GM21528 (cell line): ENCODE data around the gene SHROOM3.
"Not testable (repeated sequence)": the region's sequence is repeated elsewhere in the genome, so short reads cannot be mapped to it uniquely, and the experiment has no call there.

Experiments used
- ATAC-seq: cut with Tn5 transposase; IDR thresholded peaks from one replicate; pipeline ENCODE4 v1.9.1; 2021; ENCODE audit warnings: mild to moderate bottlenecking, moderate library complexity; ENCODE audit not compliant: unreplicated experiment, low FRiP score

Gene SHROOM3

GRCh38 chr4:76585897-76586360, 150.9 kb downstream of the SHROOM3 start:
- ATAC-seq = no peak

GRCh38 chr4:76588274-76588673, 153.2 kb downstream of the SHROOM3 start:
- ATAC-seq = no peak

GRCh38 chr4:76589402-76589801, 154.4 kb downstream of the SHROOM3 start:
- no peak for ATAC-seq

- ATAC-seq = no peak
These were observed 155.1 kb downstream of the SHROOM3 start for GRCh38 chr4:76589872-76590797.

- no peak for ATAC-seq
These were observed 155.8 kb downstream of the SHROOM3 start for GRCh38 chr4:76590798-76591281.

- no peak for ATAC-seq
These were observed 157.0 kb downstream of the SHROOM3 start for GRCh38 chr4:76591992-76592391.

- no peak for ATAC-seq
These were observed 157.4 kb downstream of the SHROOM3 start for GRCh38 chr4:76592460-76592859.

GRCh38 chr4:76594173-76594572, 159.1 kb downstream of the SHROOM3 start:
- no peak for ATAC-seq

GRCh38 chr4:76595435-76595834, 160.4 kb downstream of the SHROOM3 start:
- ATAC-seq = no peak

- no peak for ATAC-seq
These were observed 161.7 kb downstream of the SHROOM3 start for GRCh38 chr4:76596713-76597112.

GRCh38 chr4:76597423-76597979, 162.5 kb downstream of the SHROOM3 start:
- ATAC-seq = no peak

GRCh38 chr4:76600447-76600846, 165.4 kb downstream of the SHROOM3 start:
- no peak for ATAC-seq

- ATAC-seq = no peak
These were observed 166.8 kb downstream of the SHROOM3 start for GRCh38 chr4:76601791-76602190.

- ATAC-seq = no peak
These were observed 170.1 kb downstream of the SHROOM3 start for GRCh38 chr4:76605099-76605563.

GRCh38 chr4:76606645-76607265, 171.7 kb downstream of the SHROOM3 start:
- no peak for ATAC-seq

- peak; percentile 94 for ATAC-seq
These were observed 172.3 kb downstream of the SHROOM3 start for GRCh38 chr4:76607266-76607799.

GRCh38 chr4:76607846-76608245, 172.8 kb downstream of the SHROOM3 start:
- ATAC-seq = peak; percentile 39

- not testable (repeated sequence) for ATAC-seq
These were observed 173.5 kb downstream of the SHROOM3 start for GRCh38 chr4:76608549-76608948.

- no peak for ATAC-seq
These were observed 175.9 kb downstream of the SHROOM3 start for GRCh38 chr4:76610751-76611547.

GRCh38 chr4:76611616-76612207, 176.7 kb downstream of the SHROOM3 start:
- no peak for ATAC-seq
